K562 (cell line): ENCODE measurements around the gene CCNL1. TPM values are rescaled to one million over a fixed set of nuclear protein-coding genes. Genes with fewer than 3 reads are reported as not detected.
A peak's percentile ranks its signal among the peaks of the same experiment; 100 is the strongest.

Source experiments
- BRD9 ChIP-seq: fragments of 450-650 bp; IDR thresholded peaks from 2 replicates; pipeline ENCODE4 v1.6.1; 2018; ENCODE audit warnings: low read depth; ENCODE audit not compliant: partially characterized antibody
- CREM ChIP-seq: IDR thresholded peaks from 2 replicates; pipeline ENCODE4 v1.6.1; 2014; ENCODE audit warnings: antibody characterized with exemption, low read depth
- ETV6 ChIP-seq, 3 experiments: fragments of 150-350 bp in 1 of 3; sonication (generic) in 1 of 3; formaldehyde crosslinking in 1 of 3; IDR thresholded peaks; 2 replicates each; pipeline versions ENCODE4 v1.6.1 to v1.8.0; 2014 to 2022; ENCODE audit warnings: borderline replicate concordance in 2 of 3, low read depth in 2 of 3, antibody characterized with exemption in 1 of 3, low read length in 1 of 3, mild to moderate bottlenecking in 1 of 3, missing genetic modification reagents in 1 of 3
- FOXA3 ChIP-seq, 2 experiments: fragments of 450-650 bp in 1 of 2; sonication (generic) in 1 of 2; formaldehyde crosslinking; IDR thresholded peaks in 1 of 2; conservative IDR thresholded peaks in 1 of 2; 2 replicates each; pipeline versions ENCODE4 v1.4.0 to v1.8.0; 2020 to 2022; ENCODE audit warnings: mild to moderate bottlenecking in 2 of 2, missing genetic modification reagents in 1 of 2
- HDAC6 ChIP-seq: IDR thresholded peaks from 2 replicates; pipeline ENCODE4 v1.6.1; 2012; ENCODE audit warnings: low read depth, mild to moderate bottlenecking, control low read depth, inconsistent platforms, low read length, moderate library complexity
- HOXB6 ChIP-seq: fragments of 250-450 bp; sonication (Bioruptor Pico); IDR thresholded peaks from 2 replicates; pipeline ENCODE4 v1.5.1; 2022; ENCODE audit warnings: mild to moderate bottlenecking, borderline replicate concordance
- KDM5B ChIP-seq: fragments of 200-600 bp; sonication (generic); IDR thresholded peaks from 2 replicates; pipeline ENCODE4 v1.6.1; 2012; ENCODE audit warnings: low read depth, mild to moderate bottlenecking, moderate library complexity, low read length, control low read depth, inconsistent platforms; ENCODE audit not compliant: insufficient replicate concordance
- LEF1 ChIP-seq: fragments of 450-650 bp; IDR thresholded peaks from 2 replicates; pipeline ENCODE4 v1.6.1; 2016; ENCODE audit warnings: mild to moderate bottlenecking
- MBD2 ChIP-seq: sonication (generic); IDR thresholded peaks from 2 replicates; pipeline ENCODE4 v1.6.1; 2016; ENCODE audit warnings: low read depth, borderline replicate concordance
- PRMT5 ChIP-seq: sonication (generic); formaldehyde crosslinking; IDR thresholded peaks from 2 replicates; pipeline ENCODE4 v1.5.0; 2020; ENCODE audit warnings: missing genetic modification reagents
- STAG1 ChIP-seq: sonication (generic); formaldehyde crosslinking; IDR thresholded peaks from 2 replicates; pipeline ENCODE4 v1.5.0; 2020; ENCODE audit warnings: missing genetic modification reagents, borderline replicate concordance
- STAT5A ChIP-seq: IDR thresholded peaks from 2 replicates; pipeline ENCODE4 v1.6.1; 2012; ENCODE audit warnings: low read length, inconsistent platforms, borderline replicate concordance
- U2AF1 ChIP-seq: fragments of 200-400 bp; formaldehyde crosslinking; optimal IDR thresholded peaks from 2 replicates; pipeline ENCODE3; 2017; ENCODE audit warnings: mild to moderate bottlenecking, low read depth, low read length, moderate library complexity
- ZNF282 ChIP-seq: sonication (generic); formaldehyde crosslinking; IDR thresholded peaks from 2 replicates; pipeline ENCODE4 v1.8.1; 2023; ENCODE audit warnings: missing genetic modification reagents
- polyA plus RNA-seq, 8 experiments: library from polyadenylated mRNA; depleted of rRNA in 4 of 8; stranded (reverse) in 5 of 8; unstranded in 3 of 8; fragments of >200 nt; fragmentation: Nextera tagmentation in 2 of 8; fragmentation: Illumina TruSeq in 1 of 8; extraction: Ambion mirVana in 2 of 8; extraction: Trizol in 1 of 8; gene quantifications; 2 replicates each; pipeline versions ENCODE4 v1.2.1 to v1.2.3, GENCODE V29; 2011 to 2014; ENCODE audit warnings: inconsistent platforms in 1 of 8, missing spikeins in 1 of 8
- total RNA-seq, 7 experiments: library from RNA; depleted of rRNA in 6 of 7; stranded (reverse); fragments of >200 nt in 6 of 7; fragmentation: Illumina TruSeq in 2 of 7; extraction: Trizol in 2 of 7; gene quantifications; 2 replicates each; pipeline versions ENCODE4 v1.2.1 to v1.2.3, GENCODE V29; 2011 to 2021; ENCODE audit warnings: low replicate concordance in 1 of 7
- TF ChIP-seq, protein P1 (sequence below): sonication (generic); formaldehyde crosslinking; IDR thresholded peaks from 2 replicates; pipeline ENCODE4 v1.8.0; 2022; ENCODE audit warnings: mild to moderate bottlenecking, missing genetic modification reagents, borderline replicate concordance
- TF ChIP-seq, protein P2 (sequence below): IDR thresholded peaks from 2 replicates; pipeline ENCODE4 v1.6.1; 2012; ENCODE audit warnings: low read depth, low read length, improper control_type of control experiment, borderline replicate concordance
- TF ChIP-seq, protein P3 (sequence below): fragments of 450-650 bp; conservative IDR thresholded peaks from 2 replicates; pipeline ENCODE4 v1.6.1; 2016; ENCODE audit warnings: missing genetic modification characterization, low read depth, mild to moderate bottlenecking, missing compliant biosample characterization, moderate library complexity
- TF ChIP-seq, protein P4 (sequence below): sonication (generic); formaldehyde crosslinking; IDR thresholded peaks from 2 replicates; pipeline ENCODE4 v1.8.1; 2022; ENCODE audit warnings: missing genetic modification reagents
- TF ChIP-seq, protein P5 (sequence below): fragments of 250-450 bp; sonication (Bioruptor Pico); IDR thresholded peaks from 2 replicates; pipeline ENCODE4 v1.4.0; 2020

CCNL1 gene
- total and polyA plus RNA-seq, 9 of the 15 experiments (the other 6 are each of a cell fraction or from before 2014, with no cell fraction given) = 16.1 to 186 (median 132) TPM

- TF ChIP-seq MBD2 (0 out of 2 replicates have a peak, but pooled peaks have one; percentile 17), FOXA3 (CRISPR knock-in tag; conservative IDR thresholded peaks at IDR 0.05 in 1 of 2, IDR thresholded peaks at IDR 0.05 in 1 of 2) (peak in 1 of 2 experiments; percentile 65; a peak in 2 of 4 replicates), CREM (no peak), HDAC6 (no peak), LEF1 (no peak), PRMT5 (CRISPR knock-in tag) (no peak), HOXB6 (CRISPR knock-in tag) (no peak), ZNF282 (CRISPR knock-in tag) (no peak), U2AF1 (no peak), BRD9 (peak; percentile 98), STAG1 (CRISPR knock-in tag) (no peak; the same call in 1 of the 2 replicates), ETV6 (IDR thresholded peaks at IDR 0.05; ENCODE audit: borderline replicate concordance in 1 of 2, low read depth in 2 of 2, low read length in 1 of 2) (no peak), ETV6 (CRISPR knock-in tag; IDR thresholded peaks at IDR 0.05; ENCODE audit: borderline replicate concordance) (no peak), STAT5A (no peak), KDM5B (no peak)
- TF ChIP-seq, protein P1, sequence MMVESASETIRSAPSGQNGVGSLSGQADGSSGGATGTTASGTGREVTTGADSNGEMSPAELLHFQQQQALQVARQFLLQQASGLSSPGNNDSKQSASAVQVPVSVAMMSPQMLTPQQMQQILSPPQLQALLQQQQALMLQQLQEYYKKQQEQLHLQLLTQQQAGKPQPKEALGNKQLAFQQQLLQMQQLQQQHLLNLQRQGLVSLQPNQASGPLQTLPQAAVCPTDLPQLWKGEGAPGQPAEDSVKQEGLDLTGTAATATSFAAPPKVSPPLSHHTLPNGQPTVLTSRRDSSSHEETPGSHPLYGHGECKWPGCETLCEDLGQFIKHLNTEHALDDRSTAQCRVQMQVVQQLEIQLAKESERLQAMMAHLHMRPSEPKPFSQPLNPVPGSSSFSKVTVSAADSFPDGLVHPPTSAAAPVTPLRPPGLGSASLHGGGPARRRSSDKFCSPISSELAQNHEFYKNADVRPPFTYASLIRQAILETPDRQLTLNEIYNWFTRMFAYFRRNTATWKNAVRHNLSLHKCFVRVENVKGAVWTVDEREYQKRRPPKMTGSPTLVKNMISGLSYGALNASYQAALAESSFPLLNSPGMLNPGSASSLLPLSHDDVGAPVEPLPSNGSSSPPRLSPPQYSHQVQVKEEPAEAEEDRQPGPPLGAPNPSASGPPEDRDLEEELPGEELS = no peak
- TF ChIP-seq, protein P2, sequence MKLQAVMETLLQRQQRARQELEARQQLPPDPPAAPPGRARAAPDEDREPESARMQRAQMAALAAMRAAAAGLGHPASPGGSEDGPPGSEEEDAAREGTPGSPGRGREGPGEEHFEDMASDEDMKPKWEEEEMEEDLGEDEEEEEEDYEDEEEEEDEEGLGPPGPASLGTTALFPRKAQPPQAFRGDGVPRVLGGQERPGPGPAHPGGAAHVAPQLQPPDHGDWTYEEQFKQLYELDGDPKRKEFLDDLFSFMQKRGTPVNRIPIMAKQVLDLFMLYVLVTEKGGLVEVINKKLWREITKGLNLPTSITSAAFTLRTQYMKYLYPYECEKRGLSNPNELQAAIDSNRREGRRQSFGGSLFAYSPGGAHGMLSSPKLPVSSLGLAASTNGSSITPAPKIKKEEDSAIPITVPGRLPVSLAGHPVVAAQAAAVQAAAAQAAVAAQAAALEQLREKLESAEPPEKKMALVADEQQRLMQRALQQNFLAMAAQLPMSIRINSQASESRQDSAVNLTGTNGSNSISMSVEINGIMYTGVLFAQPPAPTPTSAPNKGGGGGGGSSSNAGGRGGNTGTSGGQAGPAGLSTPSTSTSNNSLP = no peak
- TF ChIP-seq, protein P3, sequence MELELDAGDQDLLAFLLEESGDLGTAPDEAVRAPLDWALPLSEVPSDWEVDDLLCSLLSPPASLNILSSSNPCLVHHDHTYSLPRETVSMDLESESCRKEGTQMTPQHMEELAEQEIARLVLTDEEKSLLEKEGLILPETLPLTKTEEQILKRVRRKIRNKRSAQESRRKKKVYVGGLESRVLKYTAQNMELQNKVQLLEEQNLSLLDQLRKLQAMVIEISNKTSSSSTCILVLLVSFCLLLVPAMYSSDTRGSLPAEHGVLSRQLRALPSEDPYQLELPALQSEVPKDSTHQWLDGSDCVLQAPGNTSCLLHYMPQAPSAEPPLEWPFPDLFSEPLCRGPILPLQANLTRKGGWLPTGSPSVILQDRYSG (tag) = no peak
- TF ChIP-seq, protein P4, sequence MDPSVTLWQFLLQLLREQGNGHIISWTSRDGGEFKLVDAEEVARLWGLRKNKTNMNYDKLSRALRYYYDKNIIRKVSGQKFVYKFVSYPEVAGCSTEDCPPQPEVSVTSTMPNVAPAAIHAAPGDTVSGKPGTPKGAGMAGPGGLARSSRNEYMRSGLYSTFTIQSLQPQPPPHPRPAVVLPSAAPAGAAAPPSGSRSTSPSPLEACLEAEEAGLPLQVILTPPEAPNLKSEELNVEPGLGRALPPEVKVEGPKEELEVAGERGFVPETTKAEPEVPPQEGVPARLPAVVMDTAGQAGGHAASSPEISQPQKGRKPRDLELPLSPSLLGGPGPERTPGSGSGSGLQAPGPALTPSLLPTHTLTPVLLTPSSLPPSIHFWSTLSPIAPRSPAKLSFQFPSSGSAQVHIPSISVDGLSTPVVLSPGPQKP = no peak
- TF ChIP-seq, protein P5, sequence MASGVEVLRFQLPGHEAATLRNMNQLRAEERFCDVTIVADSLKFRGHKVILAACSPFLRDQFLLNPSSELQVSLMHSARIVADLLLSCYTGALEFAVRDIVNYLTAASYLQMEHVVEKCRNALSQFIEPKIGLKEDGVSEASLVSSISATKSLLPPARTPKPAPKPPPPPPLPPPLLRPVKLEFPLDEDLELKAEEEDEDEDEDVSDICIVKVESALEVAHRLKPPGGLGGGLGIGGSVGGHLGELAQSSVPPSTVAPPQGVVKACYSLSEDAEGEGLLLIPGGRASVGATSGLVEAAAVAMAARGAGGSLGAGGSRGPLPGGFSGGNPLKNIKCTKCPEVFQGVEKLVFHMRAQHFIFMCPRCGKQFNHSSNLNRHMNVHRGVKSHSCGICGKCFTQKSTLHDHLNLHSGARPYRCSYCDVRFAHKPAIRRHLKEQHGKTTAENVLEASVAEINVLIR (CRISPR knock-in tag) = no peak
Measured at GRCh38 chr3:157130467-157131251, 29.3 kb downstream of the CCNL1 start (continued).
